Esophagus squamous epithelium (tissue), 4 donors: Measurements from ENCODE around the gene MAPKAP1.

Experiments
- CTCF ChIP-seq, 6 experiments: fragments of 450-650 bp in 4 of 6; fragments of 200-600 bp in 2 of 6; sonication (generic) in 2 of 6; IDR thresholded peaks; one replicate each; pipeline ENCODE4 v1.5.1; 2016 to 2019; ENCODE audit warnings: antibody characterized with exemption in 6 of 6, mild to moderate bottlenecking in 4 of 6, moderate library complexity in 4 of 6
- POLR2A ChIP-seq, 4 donors: fragments of 450-650 bp; IDR thresholded peaks; one replicate each; pipeline ENCODE4 v1.6.1; 2017; ENCODE audit warnings: antibody characterized with exemption in 4 of 4, mild to moderate bottlenecking in 4 of 4, moderate library complexity in 3 of 4

- TF ChIP-seq CTCF (IDR thresholded peaks at IDR 0.05) (no peak), POLR2A (IDR thresholded peaks at IDR 0.05) (no peak)
These were observed 121.4 kb downstream of the MAPKAP1 start for GRCh38 chr9:125585503-125586171.
